ENCODE measurements around the gene PTGFRN.

GRCh38 chr1:117026361-117026760 is 116.6 kb downstream of the PTGFRN start:
- TF ChIP-seq POLR2A (IDR thresholded peaks at IDR 0.05; ENCODE audit: low read depth, low read length) (no peak), POLR2AphosphoS5 (IDR thresholded peaks at IDR 0.05; ENCODE audit: low read depth, low read length) (no peak)

Measured in GM12892 (cell line).